ENCODE measurements around the gene RETREG1.
"Not testable (repeated sequence)": the region's sequence is repeated elsewhere in the genome, so short reads cannot be mapped to it uniquely, and the experiment has no call there.

Gene RETREG1

DNA sequence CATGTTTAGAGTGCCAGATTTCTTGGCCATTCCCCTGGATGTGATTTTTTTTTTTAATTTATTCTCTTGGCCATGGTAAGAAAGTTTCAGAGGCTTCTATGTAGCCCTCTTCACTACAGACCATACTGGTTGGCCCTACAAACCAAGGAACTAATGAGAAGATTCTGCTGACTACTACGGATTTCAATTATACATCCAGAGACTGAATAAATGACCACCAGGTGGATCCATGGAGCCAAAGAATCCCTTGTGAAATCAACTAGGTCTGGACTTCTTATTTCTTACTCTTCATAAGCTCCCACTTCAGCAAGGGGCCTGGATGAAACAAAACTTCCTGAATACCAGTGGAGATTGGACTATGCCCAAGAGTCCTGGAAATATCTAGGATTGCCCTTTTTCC is 178.8 kb downstream of the RETREG1 start:
- Histone ChIP-seq H3K9ac (ENCODE audit: low read depth, low read length, poor library complexity, severe bottlenecking) (no peak overlapping the region), H3K27me3 (ENCODE audit: insufficient read depth, low read length, poor library complexity, severe bottlenecking) (no peaks in the 10 kb centered on the region), H3K9me3 (ENCODE audit: insufficient read depth, low read depth, low read length) (no peaks in the 10 kb centered on the region), H3K4me2 (ENCODE audit: low read depth, low read length, poor library complexity, severe bottlenecking) (no peak overlapping the region), H3K79me2 (ENCODE audit: insufficient read depth, low read length) (no peaks in the 10 kb centered on the region), H3F3A (ENCODE audit: low read depth) (no peaks in the 10 kb centered on the region), H3K4me1 (ENCODE audit: insufficient read depth, low read length, poor library complexity, severe bottlenecking) (no peaks in the 10 kb centered on the region), H3K4me3 (ENCODE audit: low read length, poor library complexity, severe bottlenecking) (no peak overlapping the region), H3K9me2 (replicated peaks; ENCODE audit: low read depth, low read length) (no peaks in the 10 kb centered on the region), H4K20me1 (ENCODE audit: insufficient read depth, low read length, poor library complexity, severe bottlenecking) (no peaks in the 10 kb centered on the region), H2AFZ (ENCODE audit: low read length) (no peak overlapping the region), H3K36me3 (ENCODE audit: insufficient read depth, low read length) (no peaks in the 10 kb centered on the region)
- TF ChIP-seq EZH2phosphoT487 (IDR thresholded peaks at IDR 0.05; ENCODE audit: borderline replicate concordance), result no peak
- TF ChIP-seq, protein P1, sequence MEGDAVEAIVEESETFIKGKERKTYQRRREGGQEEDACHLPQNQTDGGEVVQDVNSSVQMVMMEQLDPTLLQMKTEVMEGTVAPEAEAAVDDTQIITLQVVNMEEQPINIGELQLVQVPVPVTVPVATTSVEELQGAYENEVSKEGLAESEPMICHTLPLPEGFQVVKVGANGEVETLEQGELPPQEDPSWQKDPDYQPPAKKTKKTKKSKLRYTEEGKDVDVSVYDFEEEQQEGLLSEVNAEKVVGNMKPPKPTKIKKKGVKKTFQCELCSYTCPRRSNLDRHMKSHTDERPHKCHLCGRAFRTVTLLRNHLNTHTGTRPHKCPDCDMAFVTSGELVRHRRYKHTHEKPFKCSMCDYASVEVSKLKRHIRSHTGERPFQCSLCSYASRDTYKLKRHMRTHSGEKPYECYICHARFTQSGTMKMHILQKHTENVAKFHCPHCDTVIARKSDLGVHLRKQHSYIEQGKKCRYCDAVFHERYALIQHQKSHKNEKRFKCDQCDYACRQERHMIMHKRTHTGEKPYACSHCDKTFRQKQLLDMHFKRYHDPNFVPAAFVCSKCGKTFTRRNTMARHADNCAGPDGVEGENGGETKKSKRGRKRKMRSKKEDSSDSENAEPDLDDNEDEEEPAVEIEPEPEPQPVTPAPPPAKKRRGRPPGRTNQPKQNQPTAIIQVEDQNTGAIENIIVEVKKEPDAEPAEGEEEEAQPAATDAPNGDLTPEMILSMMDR (conservative IDR thresholded peaks at IDR 0.05; ENCODE audit: low read length), result 0 out of 2 replicates have a peak, but pooled peaks have one; percentile 10

DNA sequence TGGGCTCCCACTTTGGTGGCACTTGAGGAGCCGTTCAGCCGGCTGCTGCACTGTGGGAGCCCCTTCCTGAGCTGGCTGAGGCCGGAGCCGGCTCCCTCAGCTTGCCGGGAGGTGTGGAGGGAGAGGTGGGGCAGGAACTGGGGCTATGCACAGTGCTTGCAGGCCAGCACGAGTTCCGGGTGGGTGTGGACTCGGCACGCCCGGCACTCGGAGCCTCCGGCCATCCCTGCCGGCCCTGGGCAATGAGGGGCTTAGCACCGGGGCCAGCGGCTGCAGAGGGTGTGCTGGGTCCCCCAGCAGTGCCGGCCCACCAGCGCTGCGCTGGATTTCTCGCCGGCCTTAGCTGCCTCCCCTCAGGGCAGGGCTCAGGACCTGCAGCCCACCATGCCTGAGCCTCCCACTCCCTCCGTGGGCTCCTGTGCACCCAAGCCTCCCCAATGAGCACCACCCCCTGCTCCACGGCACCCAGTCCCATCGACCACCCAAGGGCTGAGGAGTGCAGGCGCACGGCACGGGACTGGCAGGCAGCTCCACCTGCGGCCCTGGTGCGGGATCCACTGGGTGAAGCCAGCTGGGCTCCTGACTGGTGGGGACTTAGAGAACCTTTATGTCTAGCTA is 180.6 kb downstream of the RETREG1 start:
- H3K9ac ChIP-seq (ENCODE audit: low read depth, low read length, poor library complexity, severe bottlenecking); H3K4me2 ChIP-seq (ENCODE audit: low read depth, low read length, poor library complexity, severe bottlenecking); H4K20me1 ChIP-seq (ENCODE audit: insufficient read depth, low read length, poor library complexity, severe bottlenecking); H2AFZ ChIP-seq (ENCODE audit: low read length); H3K4me3 ChIP-seq (ENCODE audit: low read length, poor library complexity, severe bottlenecking); H3K79me2 ChIP-seq (ENCODE audit: insufficient read depth, low read length); H3K27me3 ChIP-seq (ENCODE audit: insufficient read depth, low read length, poor library complexity, severe bottlenecking); H3F3A ChIP-seq (ENCODE audit: low read depth); H3K36me3 ChIP-seq (ENCODE audit: insufficient read depth, low read length); H3K9me3 ChIP-seq (ENCODE audit: insufficient read depth, low read depth, low read length); H3K9me2 ChIP-seq (replicated peaks; ENCODE audit: low read depth, low read length); H3K4me1 ChIP-seq (ENCODE audit: insufficient read depth, low read length, poor library complexity, severe bottlenecking): not testable (repeated sequence)

DNA sequence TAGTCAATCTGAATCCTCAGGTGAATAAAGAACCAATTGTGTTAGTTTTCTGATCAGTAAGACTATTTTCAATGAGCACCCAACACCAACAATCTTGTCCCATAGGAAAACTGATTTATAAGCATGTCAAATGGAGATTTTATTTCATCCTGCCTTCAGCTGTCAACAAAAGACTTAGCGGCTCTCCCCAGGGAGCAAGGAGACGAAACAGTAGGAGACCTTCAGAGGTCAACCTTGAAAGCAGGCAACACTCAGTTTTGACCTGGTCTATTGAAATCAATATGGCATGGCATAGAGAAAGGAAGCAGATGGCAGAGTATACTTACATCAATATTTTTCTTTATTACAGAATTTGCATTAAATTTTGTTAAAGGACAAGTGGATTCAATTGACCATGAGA is 185.3 kb downstream of the RETREG1 start:
- Histone ChIP-seq H3F3A (ENCODE audit: low read depth) (no peaks in the 10 kb centered on the region), H3K27me3 (ENCODE audit: insufficient read depth, low read length, poor library complexity, severe bottlenecking) (no peaks in the 10 kb centered on the region)

More for the DNA sequence above, 185.3 kb downstream of the RETREG1 start:
- Histone ChIP-seq H3K9me3 (ENCODE audit: insufficient read depth, low read depth, low read length) (no peaks in the 10 kb centered on the region), H3K4me1 (ENCODE audit: insufficient read depth, low read length, poor library complexity, severe bottlenecking) (no peaks in the 10 kb centered on the region), H4K20me1 (ENCODE audit: insufficient read depth, low read length, poor library complexity, severe bottlenecking) (no peaks in the 10 kb centered on the region), H3K4me2 (ENCODE audit: low read depth, low read length, poor library complexity, severe bottlenecking) (no peak overlapping the region), H3K9ac (ENCODE audit: low read depth, low read length, poor library complexity, severe bottlenecking) (no peak overlapping the region), H3K4me3 (ENCODE audit: low read length, poor library complexity, severe bottlenecking) (no peak overlapping the region), H2AFZ (ENCODE audit: low read length) (no peak overlapping the region), H3K79me2 (ENCODE audit: insufficient read depth, low read length) (no peaks in the 10 kb centered on the region), H3K9me2 (replicated peaks; ENCODE audit: low read depth, low read length) (no peaks in the 10 kb centered on the region), H3K36me3 (ENCODE audit: insufficient read depth, low read length) (no peaks in the 10 kb centered on the region)
- TF ChIP-seq, protein P1 (conservative IDR thresholded peaks at IDR 0.05; ENCODE audit: low read length), result no peak
- TF ChIP-seq EZH2phosphoT487 (IDR thresholded peaks at IDR 0.05; ENCODE audit: borderline replicate concordance), result no peak
